Common myeloid progenitor, CD34-positive (primary cell): Measurements from ENCODE around the gene NUTM2D.
"Not testable (repeated sequence)": the region's sequence is repeated elsewhere in the genome, so short reads cannot be mapped to it uniquely, and the experiment has no call there.

Experiments
- CTCF ChIA-PET: fragments of 350-600 bp; sonication (Branson Sonifier 250); formaldehyde crosslinking; loops from one replicate; lab custom pipeline; 2021; ENCODE audit warnings: antibody characterized with exemption; lab: Charles Lee
- POLR2A ChIA-PET: fragments of 350-600 bp; sonication (Branson Sonifier 250); formaldehyde crosslinking; loops from one replicate; lab custom pipeline; 2021; ENCODE audit warnings: antibody characterized with exemption; lab: Charles Lee
- DNase-seq, 3 donors: peaks; one replicate each; pipeline versions ENCODE4 v3.0.0 to v3.0.0-alpha.2; 2013
- H3K27ac ChIP-seq, 2 experiments: 1 replicate in 1 of 2; 2 replicates in 1 of 2; pipeline ENCODE4 v1.7.0; 2013; ENCODE audit warnings: inconsistent platforms in 2 of 2, low read length in 2 of 2, mild to moderate bottlenecking in 2 of 2, low read depth in 1 of 2, moderate library complexity in 1 of 2; ENCODE audit not compliant: severe bottlenecking in 2 of 2, insufficient read depth in 1 of 2, poor library complexity in 1 of 2
- H3K27me3 ChIP-seq, 5 experiments: replicated peaks in 2 of 5; 1 replicate in 3 of 5; 2 replicates in 2 of 5; pipeline versions ENCODE4 v1.6.1 to v1.7.0; 2013; ENCODE audit warnings: low read length in 4 of 5, mild to moderate bottlenecking in 2 of 5, moderate library complexity in 2 of 5, inconsistent platforms in 1 of 5; ENCODE audit not compliant: insufficient read depth in 5 of 5, control insufficient read depth in 4 of 5
- H3K36me3 ChIP-seq, 4 experiments: 1 replicate in 2 of 4; 2 replicates in 2 of 4; pipeline versions ENCODE4 v1.6.1 to v1.7.0; 2013; ENCODE audit warnings: low read length in 3 of 4, control low read depth in 1 of 4, mild to moderate bottlenecking in 1 of 4; ENCODE audit not compliant: control insufficient read depth in 4 of 4, insufficient read depth in 4 of 4
- H3K4me1 ChIP-seq, 4 experiments: 1 replicate in 3 of 4; 2 replicates in 1 of 4; pipeline versions ENCODE4 v1.6.1 to v1.7.1; 2013; ENCODE audit warnings: low read length in 3 of 4, mild to moderate bottlenecking in 3 of 4, control low read depth in 1 of 4, inconsistent platforms in 1 of 4, moderate library complexity in 1 of 4; ENCODE audit not compliant: control insufficient read depth in 4 of 4, insufficient read depth in 4 of 4; ENCODE audit errors: control extremely low read depth in 1 of 4
- H3K4me3 ChIP-seq, 7 experiments: 1 replicate in 4 of 7; 2 replicates in 3 of 7; pipeline versions ENCODE4 v1.5.1 to v1.7.0; 2013; ENCODE audit warnings: mild to moderate bottlenecking in 7 of 7, low read length in 6 of 7, moderate library complexity in 6 of 7, inconsistent platforms in 2 of 7, low read depth in 2 of 7, control low read depth in 1 of 7; ENCODE audit not compliant: insufficient read depth in 4 of 7, control insufficient read depth in 1 of 7; ENCODE audit errors: extremely low read depth in 1 of 7
- H3K9me3 ChIP-seq, 5 experiments: 1 replicate in 4 of 5; 2 replicates in 1 of 5; pipeline versions ENCODE4 v1.6.1 to v1.7.1; 2013; ENCODE audit warnings: low read length in 4 of 5, mild to moderate bottlenecking in 2 of 5, inconsistent platforms in 1 of 5, low read depth in 1 of 5, moderate library complexity in 1 of 5; ENCODE audit not compliant: control insufficient read depth in 4 of 5, insufficient read depth in 2 of 5; ENCODE audit errors: control extremely low read depth in 1 of 5
- WGBS: methylation state at CpG from one replicate; pipeline ENCODE4 v1.1.5; 2013; ENCODE audit not compliant: insufficient coverage; 5-methylcytosine and 5-hydroxymethylcytosine counted together

NUTM2D gene

DNA sequence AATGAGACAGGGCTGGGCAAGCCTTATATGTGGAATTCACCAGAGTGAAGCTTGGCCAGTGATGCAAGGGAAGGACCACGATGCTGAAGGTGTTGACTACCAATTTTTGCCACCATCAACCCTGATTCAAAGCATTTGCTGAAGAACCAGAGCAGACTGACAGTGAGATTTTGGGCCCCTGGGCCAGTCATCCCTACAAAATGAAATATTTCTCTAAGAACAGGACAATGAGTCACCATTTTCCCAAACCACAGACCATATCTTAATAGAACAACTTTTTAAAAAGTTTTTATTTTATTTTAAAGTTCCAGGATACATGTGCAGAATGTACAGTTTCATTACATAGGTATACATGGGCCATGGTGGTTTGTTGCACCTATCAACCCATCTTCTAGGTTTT, 16.5 kb downstream of the NUTM2D start:
- CTCF ChIA-PET: not testable (repeated sequence)

DNA sequence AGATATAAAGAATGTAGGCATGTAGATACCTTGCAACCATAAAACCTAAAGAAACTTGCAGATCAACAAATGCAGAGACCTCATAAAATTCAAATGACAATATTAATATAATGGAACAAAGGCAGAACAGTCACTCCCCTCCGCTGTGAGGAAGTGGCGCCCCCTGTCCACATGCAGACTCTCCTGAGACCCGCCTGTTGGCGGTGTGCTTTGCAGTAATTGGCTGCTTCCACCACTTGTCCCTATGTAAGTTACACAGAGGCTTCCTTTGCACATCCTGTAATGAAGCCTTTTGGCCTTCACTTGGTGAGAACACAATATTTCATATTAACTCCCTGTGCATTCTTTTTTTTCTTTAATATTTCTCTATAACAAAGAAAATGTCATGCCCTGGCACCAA, 21.6 kb downstream of the NUTM2D start:
- CTCF ChIA-PET, H3K27ac ChIP-seq, H3K4me1 ChIP-seq, POLR2A ChIA-PET, H3K9me3 ChIP-seq, H3K27me3 ChIP-seq, H3K36me3 ChIP-seq, H3K4me3 ChIP-seq, DNase-seq: not testable (repeated sequence)
- no CpG with 5 or more reads among the region's 4 CpGs for WGBS

More for the DNA sequence above, 16.5 kb downstream of the NUTM2D start:
- H3K9me3 ChIP-seq, H3K4me1 ChIP-seq, POLR2A ChIA-PET, DNase-seq, H3K27me3 ChIP-seq, H3K36me3 ChIP-seq, H3K27ac ChIP-seq, H3K4me3 ChIP-seq: not testable (repeated sequence)
- no CpG with 5 or more reads among the region's 1 CpG for WGBS

- H3K27ac ChIP-seq: not testable (repeated sequence)
These were observed 25.8 kb downstream of the NUTM2D start for GRCh38 chr10:87383149-87383857.

DNA sequence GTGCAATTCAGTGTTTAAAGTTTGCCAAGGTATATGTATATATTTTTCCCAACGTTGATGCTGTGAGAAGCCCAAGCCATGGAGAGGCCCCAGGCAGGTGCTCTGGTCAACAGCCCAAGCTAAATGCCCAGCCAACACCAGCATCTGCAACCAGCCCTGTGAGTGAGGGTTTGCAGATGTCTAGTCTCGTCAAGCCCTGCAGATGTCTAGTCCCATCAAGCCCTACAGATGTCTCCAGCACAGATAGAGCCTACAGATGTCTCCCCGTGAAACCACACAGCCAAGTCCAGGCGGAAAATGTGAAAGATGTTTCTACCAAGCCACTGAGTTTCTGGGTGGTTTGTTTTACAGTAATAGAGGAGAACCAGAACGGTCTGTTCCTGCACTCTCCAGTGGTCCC, 26.7 kb downstream of the NUTM2D start:
- H3K27me3 ChIP-seq, POLR2A ChIA-PET, H3K9me3 ChIP-seq, DNase-seq, H3K4me1 ChIP-seq, H3K36me3 ChIP-seq, CTCF ChIA-PET, H3K4me3 ChIP-seq, H3K27ac ChIP-seq: not testable (repeated sequence)
- 83% methylated on average over 1 of the region's 5 CpGs for WGBS

More at GRCh38 chr10:87383149-87383857, 25.8 kb downstream of the NUTM2D start:
- H3K36me3 ChIP-seq, H3K9me3 ChIP-seq, CTCF ChIA-PET, DNase-seq, H3K4me3 ChIP-seq, POLR2A ChIA-PET, H3K4me1 ChIP-seq, H3K27me3 ChIP-seq: not testable (repeated sequence)
- no CpG with 5 or more reads among the region's 10 CpGs for WGBS

- H3K36me3 ChIP-seq, H3K9me3 ChIP-seq, H3K27me3 ChIP-seq, H3K4me3 ChIP-seq, H3K27ac ChIP-seq, CTCF ChIA-PET, H3K4me1 ChIP-seq, POLR2A ChIA-PET, DNase-seq: not testable (repeated sequence)
- no CpG with 5 or more reads among the region's 5 CpGs for WGBS
These were observed 28.3 kb downstream of the NUTM2D start for GRCh38 chr10:87385762-87386360.

DNA sequence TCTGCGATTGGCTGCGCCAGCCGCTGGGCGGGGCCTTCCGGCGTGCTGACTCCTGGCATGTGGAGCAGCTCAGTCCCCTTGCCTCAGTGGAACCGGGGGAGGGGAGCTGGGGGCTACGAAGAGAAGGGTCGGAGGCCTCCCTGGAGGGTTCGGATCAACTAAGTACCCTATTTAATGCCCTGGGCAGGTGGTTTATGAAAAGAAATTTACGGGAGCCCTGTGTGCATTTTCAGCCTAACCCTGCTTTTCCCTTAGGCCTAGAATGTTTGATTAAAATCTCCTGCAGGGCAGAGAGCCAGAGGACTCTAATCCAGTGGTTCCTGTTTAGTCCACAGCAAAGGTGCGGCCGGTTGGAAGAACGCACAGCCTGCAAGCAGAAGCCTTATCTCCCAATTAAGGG, 33.8 kb downstream of the NUTM2D start:
- H3K27ac ChIP-seq, H3K9me3 ChIP-seq, H3K27me3 ChIP-seq, H3K36me3 ChIP-seq, H3K4me1 ChIP-seq, H3K4me3 ChIP-seq, POLR2A ChIA-PET, CTCF ChIA-PET, DNase-seq: not testable (repeated sequence)
- WGBS: 90% methylated on average over 2 of the region's 14 CpGs

DNA sequence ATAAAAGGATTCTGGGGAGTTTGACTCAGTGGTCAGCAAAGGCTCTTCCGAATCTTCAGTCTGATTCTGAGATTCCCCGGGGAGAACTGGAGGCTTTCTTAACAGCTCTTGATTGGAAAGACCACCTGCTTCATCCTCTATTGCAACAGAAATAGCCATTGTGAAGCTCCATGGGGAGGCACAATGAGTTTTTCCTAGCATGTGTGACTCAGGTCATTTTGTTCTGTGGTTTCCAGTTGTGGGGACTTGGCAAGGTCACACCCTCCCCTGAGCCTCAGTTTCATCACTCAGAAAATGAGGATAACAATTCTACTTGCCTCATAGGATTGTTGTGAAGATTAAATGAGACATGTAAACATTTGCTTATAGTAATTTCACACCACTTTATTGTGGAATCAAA, 38.7 kb downstream of the NUTM2D start:
- H3K4me1 ChIP-seq, CTCF ChIA-PET, H3K9me3 ChIP-seq, H3K4me3 ChIP-seq, DNase-seq, POLR2A ChIA-PET, H3K36me3 ChIP-seq, H3K27me3 ChIP-seq, H3K27ac ChIP-seq: not testable (repeated sequence)
- WGBS: 93% methylated on average over 2 of the region's 2 CpGs
